Occipital lobe (tissue), 2 donors: ENCODE data around the gene DNASE2B. TPM values are rescaled to one million over a fixed set of nuclear protein-coding genes. Genes with fewer than 3 reads are reported as not detected.

ENCODE experiments used
- DNase-seq: peaks from one replicate; lab custom pipeline; 2025; lab: John Stamatoyannopoulos, UW
- total RNA-seq: library from RNA; depleted of rRNA; stranded (reverse); fragments of >200 nt; gene quantifications from one replicate; pipeline ENCODE4 v1.2.3, GENCODE V29; 2014

The DNASE2B gene
- total RNA-seq, 1 donor from 2014 or later = 0.16 TPM

DNA sequence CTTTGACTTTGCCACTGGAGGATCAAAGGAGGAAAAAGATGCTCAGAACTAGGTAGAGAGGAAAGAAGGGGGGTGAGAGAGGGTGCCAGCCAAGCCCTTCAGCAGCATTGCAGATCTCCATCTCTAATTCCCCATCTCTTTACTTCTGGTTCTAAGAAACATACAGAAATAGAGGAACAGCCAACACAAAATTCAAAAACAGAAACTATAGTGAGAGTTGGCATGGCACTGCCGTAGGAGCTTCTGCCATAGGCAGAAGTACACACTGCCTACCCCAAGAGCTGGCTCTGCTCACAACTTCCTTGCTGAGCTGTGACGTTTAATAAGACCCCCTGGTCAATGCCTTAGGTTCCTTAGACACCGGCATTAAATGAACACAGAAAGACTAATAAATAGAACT lies 54.2 kb downstream of the DNASE2B start:
- DNase-seq = no peak

GRCh38 chr1:84462118-84462517 lies 63.8 kb downstream of the DNASE2B start:
- no peak for DNase-seq

Other genes starting within 250 kb of the DNASE2B start
- gene SAMD13, start 96.8 kb upstream of the DNASE2B start, total RNA-seq = 4.5 TPM
- 34.5 TPM for gene RPF1, start 80.8 kb downstream of the DNASE2B start, total RNA-seq
- gene SPATA1, start 107.9 kb downstream of the DNASE2B start, total RNA-seq = 1.9 TPM
- gene GNG5, start 108.1 kb downstream of the DNASE2B start, total RNA-seq = 2.8 TPM
- gene CTBS, start 176.0 kb downstream of the DNASE2B start, total RNA-seq = 3.3 TPM